ENCODE data around the gene ZFP42. TPM values are rescaled to one million over a fixed set of nuclear protein-coding genes. Genes with fewer than 3 reads are reported as not detected.
"Not testable (repeated sequence)": the region's sequence is repeated elsewhere in the genome, so short reads cannot be mapped to it uniquely, and the experiment has no call there.

The ZFP42 gene
- total RNA-seq, 1 donor from 2014 or later: not detected

- Mint-ChIP-seq H3K36me3 (ENCODE audit: low read depth) (no peaks in the 10 kb centered on the region), H3K4me3 (no peak overlapping the region), H3K9me3 (peaks cover 15% of the 10 kb centered on the region), H3K4me1 (no peaks in the 10 kb centered on the region), H3K27ac (no peak overlapping the region), H3K27me3 (peaks cover 2% of the 10 kb centered on the region)
- CTCF ChIA-PET: no interaction called here
- TF ChIP-seq CTCF (IDR thresholded peaks at IDR 0.05): no peak
- intact Hi-C loops (cut with micrococcal nuclease): no loop called here
- no peak for DNase-seq
- POLR2A ChIA-PET: no interaction called here
- no peak for ATAC-seq (ENCODE audit: low read depth)
Measured at GRCh38 chr4:187996502-187997177, 1.1 kb downstream of the ZFP42 start.

- H3K27me3 Mint-ChIP-seq; intact Hi-C loops (cut with micrococcal nuclease); POLR2A ChIA-PET; DNase-seq; CTCF ChIA-PET; H3K4me3 Mint-ChIP-seq; H3K27ac Mint-ChIP-seq; H3K36me3 Mint-ChIP-seq (ENCODE audit: low read depth); H3K4me1 Mint-ChIP-seq; ATAC-seq (ENCODE audit: low read depth): not testable (repeated sequence)
- H3K9me3 Mint-ChIP-seq: peaks cover 15% of the 10 kb centered on the region
Measured at GRCh38 chr4:187997991-187998390, 2.4 kb downstream of the ZFP42 start.

- Mint-ChIP-seq H3K27me3 (peaks cover 2% of the 10 kb centered on the region), H3K36me3 (ENCODE audit: low read depth) (no peaks in the 10 kb centered on the region), H3K4me3 (no peak overlapping the region), H3K27ac (no peak overlapping the region), H3K9me3 (peaks cover 12% of the 10 kb centered on the region), H3K4me1 (no peaks in the 10 kb centered on the region)
- ChIA-PET POLR2A (no interaction called here), CTCF (no interaction called here)
- intact Hi-C loops (cut with micrococcal nuclease): no loop called here
- no peak for ATAC-seq (ENCODE audit: low read depth)
- DNase-seq: no peak
- no peak for TF ChIP-seq CTCF (IDR thresholded peaks at IDR 0.05)
Measured at GRCh38 chr4:187999406-187999932, 3.9 kb downstream of the ZFP42 start.

GRCh38 chr4:188002323-188002722, 6.8 kb downstream of the ZFP42 start:
- no peak overlapping the region for H3K27ac Mint-ChIP-seq
- ATAC-seq (ENCODE audit: low read depth): no peak

GRCh38 chr4:188002751-188003150, 7.2 kb downstream of the ZFP42 start:
- POLR2A ChIA-PET: no interaction called here

More at GRCh38 chr4:188002323-188002722, 6.8 kb downstream of the ZFP42 start:
- ChIA-PET POLR2A (no interaction called here), CTCF (no interaction called here)
- no peaks in the 10 kb centered on the region for H3K36me3 Mint-ChIP-seq (ENCODE audit: low read depth)
- DNase-seq: no peak
- no peak for TF ChIP-seq CTCF (IDR thresholded peaks at IDR 0.05)
- H3K4me3 Mint-ChIP-seq: no peak overlapping the region
- H3K27me3 Mint-ChIP-seq: peaks cover 2% of the 10 kb centered on the region
- H3K9me3 Mint-ChIP-seq: peaks cover 5% of the 10 kb centered on the region
- intact Hi-C loops (cut with micrococcal nuclease): no loop called here
- H3K4me1 Mint-ChIP-seq: no peaks in the 10 kb centered on the region

More at GRCh38 chr4:188002751-188003150, 7.2 kb downstream of the ZFP42 start:
- no peak for TF ChIP-seq CTCF (IDR thresholded peaks at IDR 0.05)
- DNase-seq: no peak
- intact Hi-C loops (cut with micrococcal nuclease): no loop called here
- no peak for ATAC-seq (ENCODE audit: low read depth)
- no peaks in the 10 kb centered on the region for H3K4me1 Mint-ChIP-seq
- no peak overlapping the region for H3K4me3 Mint-ChIP-seq
- H3K27me3 Mint-ChIP-seq: no peaks in the 10 kb centered on the region
- CTCF ChIA-PET: no interaction called here
- peaks cover 2% of the 10 kb centered on the region for H3K9me3 Mint-ChIP-seq
- H3K36me3 Mint-ChIP-seq (ENCODE audit: low read depth): no peaks in the 10 kb centered on the region
- no peak overlapping the region for H3K27ac Mint-ChIP-seq

Measured in activated B cell treated with CpG ODN at 0.5 μM for 24 hours (primary cell).